Hindlimb muscle (tissue), 1 donor: ENCODE results near the gene BOD1L2. TPM values are rescaled to one million over a fixed set of nuclear protein-coding genes. Genes with fewer than 3 reads are reported as not detected.

Experiments
- DNase-seq: peaks from one replicate; pipeline ENCODE4 v3.0.0-alpha.2; 2013
- polyA plus RNA-seq: library from polyadenylated mRNA; unstranded; fragments of 120-200 nt; gene quantifications from one replicate; pipeline ENCODE4 v1.2.1, GENCODE V29; 2013; ENCODE audit not compliant: insufficient read length

The BOD1L2 gene
- not detected for polyA plus RNA-seq

- no peak for DNase-seq
Measured at GRCh38 chr18:57146956-57147636, at the start of gene BOD1L2. BOD1L2 (plus strand) TSS chr18:57147087; CDS start chr18:57147313, 226 bp downstream.

GRCh38 chr18:57107140-57107832 is 39.6 kb upstream of the BOD1L2 start:
- peak; percentile 21 for DNase-seq

- DNase-seq = no peak
Measured at GRCh38 chr18:57110290-57110689, 36.6 kb upstream of the BOD1L2 start.

- no peak for DNase-seq
Measured at GRCh38 chr18:57113799-57114420, 33.0 kb upstream of the BOD1L2 start.

GRCh38 chr18:57116598-57117132 is 30.2 kb upstream of the BOD1L2 start:
- DNase-seq = no peak

GRCh38 chr18:57121542-57122112 is 25.3 kb upstream of the BOD1L2 start:
- no peak for DNase-seq

- DNase-seq = no peak
Measured at GRCh38 chr18:57122936-57123510, 23.9 kb upstream of the BOD1L2 start.

- no peak for DNase-seq
Measured at GRCh38 chr18:57125627-57126026, 21.3 kb upstream of the BOD1L2 start.

GRCh38 chr18:57128220-57128932 is 18.5 kb upstream of the BOD1L2 start:
- no peak for DNase-seq

GRCh38 chr18:57131101-57131500 is 15.8 kb upstream of the BOD1L2 start:
- DNase-seq = no peak

- no peak for DNase-seq
Measured at GRCh38 chr18:57131782-57132181, 15.1 kb upstream of the BOD1L2 start.

- DNase-seq = no peak
Measured at GRCh38 chr18:57134618-57135135, 12.2 kb upstream of the BOD1L2 start.

GRCh38 chr18:57135699-57136098 is 11.2 kb upstream of the BOD1L2 start:
- DNase-seq = no peak

GRCh38 chr18:57137847-57138246 is 9.0 kb upstream of the BOD1L2 start:
- DNase-seq = no peak

GRCh38 chr18:57141208-57142129 is 5.4 kb upstream of the BOD1L2 start:
- DNase-seq = no peak

GRCh38 chr18:57142324-57142723 is 4.6 kb upstream of the BOD1L2 start:
- no peak for DNase-seq

GRCh38 chr18:57143265-57143664 is 3.6 kb upstream of the BOD1L2 start:
- DNase-seq = no peak

GRCh38 chr18:57148263-57148662 is 1.4 kb downstream of the BOD1L2 start:
- no peak for DNase-seq

- no peak for DNase-seq
Measured at GRCh38 chr18:57149051-57149450, 2.2 kb downstream of the BOD1L2 start.

GRCh38 chr18:57149531-57149930 is 2.6 kb downstream of the BOD1L2 start:
- no peak for DNase-seq

- no peak for DNase-seq
Measured at GRCh38 chr18:57150081-57150480, 3.2 kb downstream of the BOD1L2 start.
